BE2C (cell line): Measurements from ENCODE around the gene NANOS1.

ENCODE experiments used
- DNase-seq: peaks from one replicate; pipeline ENCODE4 v3.0.0-alpha.2; 2020
- H3K27me3 ChIP-seq: fragments of 250-450 bp; sonication (Bioruptor Pico); 2 replicates; pipeline ENCODE4 v1.5.1; 2020; ENCODE audit warnings: mild to moderate bottlenecking
- H3K36me3 ChIP-seq: fragments of 250-450 bp; sonication (Bioruptor Pico); 2 replicates; pipeline ENCODE4 v1.5.1; 2020; ENCODE audit warnings: mild to moderate bottlenecking
- H3K4me1 ChIP-seq: fragments of 250-450 bp; sonication (Bioruptor Pico); 2 replicates; pipeline ENCODE4 v1.5.1; 2020
- H3K4me3 ChIP-seq: 2 replicates; pipeline ENCODE4 v1.5.1; 2011; ENCODE audit warnings: low read depth, low read length
- H3K9me3 ChIP-seq: fragments of 250-450 bp; sonication (Bioruptor Pico); 2 replicates; pipeline ENCODE4 v1.5.1; 2020
- CTCF ChIP-seq: IDR thresholded peaks from 2 replicates; pipeline ENCODE4 v1.5.1; 2012; ENCODE audit warnings: mild to moderate bottlenecking, low read depth, low read length

The NANOS1 gene

DNA sequence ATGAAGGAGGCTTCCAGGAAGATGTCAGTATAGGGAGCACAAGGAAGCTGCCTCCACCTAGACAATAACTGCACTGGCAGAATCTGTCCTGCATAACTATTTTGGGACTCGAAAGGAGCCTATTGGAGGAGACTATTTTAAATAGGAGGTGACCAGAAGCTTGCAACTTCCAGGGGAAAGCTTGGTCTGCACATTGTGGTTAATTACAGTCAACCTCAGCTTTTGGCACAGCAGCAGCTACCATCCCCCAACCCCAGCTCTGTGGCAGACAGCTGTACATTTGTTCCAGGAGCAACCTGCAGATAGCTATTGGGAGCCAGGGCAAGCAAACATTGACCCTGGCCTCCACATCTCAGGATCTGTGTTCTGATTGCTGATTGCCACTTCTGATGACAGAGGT lies 46.3 kb upstream of the NANOS1 start:
- TF ChIP-seq CTCF: no peak
- Histone ChIP-seq H3K27me3 (no peaks in the 10 kb centered on the region), H3K9me3 (no peaks in the 10 kb centered on the region), H3K4me3 (no peak overlapping the region), H3K36me3 (no peaks in the 10 kb centered on the region), H3K4me1 (0 out of 2 replicates have a peak, but pooled peaks cover 3% of the 10 kb centered on the region)
- DNase-seq: peak; percentile 58

- Histone ChIP-seq H3K9me3 (no peaks in the 10 kb centered on the region), H3K27me3 (no peaks in the 10 kb centered on the region), H3K4me1 (0 out of 2 replicates have a peak, but pooled peaks cover 3% of the 10 kb centered on the region), H3K36me3 (no peaks in the 10 kb centered on the region), H3K4me3 (no peak overlapping the region)
- no peak for TF ChIP-seq CTCF
- no peak for DNase-seq
These were observed 43.9 kb upstream of the NANOS1 start for GRCh38 chr10:118985576-118985975.

DNA sequence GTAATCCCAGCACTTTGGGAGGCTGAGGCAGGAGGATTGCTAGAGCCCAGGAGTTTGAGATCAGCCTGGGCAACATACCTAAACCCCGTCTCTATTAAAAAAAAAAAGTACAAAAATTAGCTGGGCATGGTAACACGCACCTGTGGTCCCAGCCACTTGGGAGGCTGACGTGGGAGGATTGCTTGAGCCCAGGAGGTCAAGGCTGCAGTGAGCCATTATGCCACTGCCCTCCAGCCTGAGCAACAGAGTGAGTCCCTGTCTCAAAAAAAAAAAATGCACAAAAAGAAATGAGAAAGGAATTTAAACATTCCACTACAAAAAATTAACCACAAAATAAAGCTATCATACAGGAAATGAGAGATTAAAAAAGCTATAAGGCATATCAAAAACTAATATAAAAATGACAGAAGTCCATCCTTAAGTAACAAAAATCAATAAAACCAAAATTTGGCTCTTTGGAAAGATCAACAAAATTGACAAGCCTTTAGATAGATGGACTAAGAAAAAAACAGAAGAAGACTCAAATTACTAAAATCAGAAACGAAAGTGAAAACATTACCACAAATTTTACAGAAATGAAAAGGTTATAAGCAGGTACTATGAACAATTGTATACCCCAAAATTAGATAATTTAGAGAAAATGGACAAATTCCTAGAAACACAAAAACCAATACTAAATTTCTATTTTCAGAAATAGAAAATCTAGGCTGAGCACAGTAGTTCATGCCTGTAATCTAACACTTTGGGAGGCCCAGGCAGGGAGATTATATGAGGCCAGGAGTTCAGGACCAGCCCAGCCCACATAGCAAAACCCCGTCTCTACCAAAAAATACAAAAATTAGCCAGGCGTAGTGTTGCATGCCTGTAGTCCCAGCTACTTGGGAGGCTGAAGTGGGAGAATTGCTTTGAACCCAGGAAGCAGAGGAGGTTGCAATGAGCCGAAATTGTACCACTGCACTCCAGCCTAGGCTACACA lies 42.4 kb upstream of the NANOS1 start:
- no peak for TF ChIP-seq CTCF
- Histone ChIP-seq H3K27me3 (no peaks in the 10 kb centered on the region), H3K4me1 (0 out of 2 replicates have a peak, but pooled peaks cover 3% of the 10 kb centered on the region), H3K36me3 (no peaks in the 10 kb centered on the region), H3K4me3 (no peak overlapping the region), H3K9me3 (no peaks in the 10 kb centered on the region)
- DNase-seq: no peak

GRCh38 chr10:118990326-118990725 lies 39.2 kb upstream of the NANOS1 start:
- H3K9me3 ChIP-seq: no peaks in the 10 kb centered on the region
- no peaks in the 10 kb centered on the region for H3K4me1 ChIP-seq
- TF ChIP-seq CTCF: no peak
- DNase-seq: no peak
- H3K27me3 ChIP-seq: no peaks in the 10 kb centered on the region
- H3K36me3 ChIP-seq: no peaks in the 10 kb centered on the region
- no peak overlapping the region for H3K4me3 ChIP-seq

DNA sequence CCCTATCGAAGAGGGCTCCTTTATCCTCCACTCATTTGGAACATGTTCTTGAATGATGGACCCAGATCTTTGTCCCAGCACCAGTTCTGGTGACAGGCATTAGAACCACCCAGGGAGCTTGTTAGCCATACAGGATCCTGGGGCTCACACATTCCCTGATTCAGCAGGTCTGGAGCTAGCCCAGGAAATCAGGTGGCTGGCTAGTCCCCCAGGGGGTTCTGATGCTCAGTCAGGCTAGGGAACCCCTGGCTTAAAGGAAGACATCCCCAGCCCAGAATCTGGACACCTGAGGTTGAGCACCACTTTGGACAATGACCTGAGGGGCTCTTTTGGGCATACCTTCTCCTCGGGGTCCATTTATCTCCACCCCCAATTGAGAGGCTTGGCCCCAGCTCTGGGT lies 37.0 kb upstream of the NANOS1 start:
- DNase-seq: no peak
- no peaks in the 10 kb centered on the region for H3K9me3 ChIP-seq
- H3K27me3 ChIP-seq: no peaks in the 10 kb centered on the region
- H3K4me1 ChIP-seq: no peaks in the 10 kb centered on the region
- TF ChIP-seq CTCF: no peak
- H3K4me3 ChIP-seq: no peak overlapping the region
- H3K36me3 ChIP-seq: no peaks in the 10 kb centered on the region

DNA sequence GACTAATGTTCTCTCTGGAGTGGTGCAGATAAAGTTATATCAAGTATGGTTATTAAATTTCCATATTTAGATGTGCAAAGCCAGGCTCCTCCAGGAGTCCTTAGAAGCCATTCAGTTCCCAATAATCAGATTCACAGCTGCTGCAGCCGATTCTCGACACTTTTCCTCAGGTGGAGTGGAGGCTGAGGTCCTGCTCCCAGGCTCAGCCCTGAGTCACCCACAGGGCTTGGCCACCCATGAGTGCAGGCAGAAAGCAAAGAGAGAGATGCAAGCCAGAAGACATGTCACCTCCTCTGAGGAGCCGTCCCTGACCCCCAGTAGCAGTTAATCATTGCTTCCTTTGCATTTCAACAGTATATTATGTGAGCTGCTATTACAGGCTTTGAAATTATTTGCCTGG lies 36.3 kb upstream of the NANOS1 start:
- no peaks in the 10 kb centered on the region for H3K27me3 ChIP-seq
- no peak for TF ChIP-seq CTCF
- no peaks in the 10 kb centered on the region for H3K9me3 ChIP-seq
- no peak for DNase-seq
- H3K4me1 ChIP-seq: no peaks in the 10 kb centered on the region
- H3K36me3 ChIP-seq: no peaks in the 10 kb centered on the region
- H3K4me3 ChIP-seq: no peak overlapping the region
